ENCODE measurements around the gene CDR2.

CDR2 gene

GRCh38 chr16:22297871-22298733 lies 76.3 kb downstream of the CDR2 start (continued):
- TF ChIP-seq ZNF664 (tag by site-specific recombination; IDR thresholded peaks at IDR 0.05) (no peak), ZNF610 (tag by site-specific recombination; IDR thresholded peaks at IDR 0.05; ENCODE audit: borderline replicate concordance) (peak; percentile 90; the same call in 1 of the 2 replicates), ZBTB8A (tag by site-specific recombination; IDR thresholded peaks at IDR 0.05) (no peak; the same call in none of the 2 replicates), ZNF274 (IDR thresholded peaks at IDR 0.05; ENCODE audit: low read length) (no peak), ZNF274 (tag by site-specific recombination; IDR thresholded peaks at IDR 0.05; ENCODE audit: borderline replicate concordance) (no peak), SCRT1 (tag by site-specific recombination; IDR thresholded peaks at IDR 0.05; ENCODE audit: borderline replicate concordance) (peak; percentile 68; the same call in 1 of the 2 replicates), ZNF514 (tag by site-specific recombination; IDR thresholded peaks at IDR 0.05) (no peak), PRDM10 (tag by site-specific recombination; IDR thresholded peaks at IDR 0.05) (peak; percentile 78), ZNF530 (tag by site-specific recombination; IDR thresholded peaks at IDR 0.05; ENCODE audit: low read depth) (no peak), ZNF292 (tag by site-specific recombination; IDR thresholded peaks at IDR 0.05; ENCODE audit: borderline replicate concordance, low read depth) (no peak), ZFP41 (tag by site-specific recombination; IDR thresholded peaks at IDR 0.05; ENCODE audit: borderline replicate concordance) (no peak), ZNF146 (tag by site-specific recombination; IDR thresholded peaks at IDR 0.05) (no peak), ZEB2 (tag by site-specific recombination; IDR thresholded peaks at IDR 0.05) (peak; percentile 92), ZBTB48 (tag by site-specific recombination; IDR thresholded peaks at IDR 0.05) (peak; percentile 71), ZNF701 (tag by site-specific recombination; IDR thresholded peaks at IDR 0.05) (no peak), TSHZ1 (tag by site-specific recombination; IDR thresholded peaks at IDR 0.05; ENCODE audit: borderline replicate concordance) (peak; percentile 40; the same call in 1 of the 2 replicates), ZFHX2 (tag by site-specific recombination; conservative IDR thresholded peaks at IDR 0.05) (no peak), ZNF626 (tag by site-specific recombination; IDR thresholded peaks at IDR 0.05) (no peak; the same call in 1 of the 2 replicates), ZNF266 (tag by site-specific recombination; IDR thresholded peaks at IDR 0.05; ENCODE audit: low read depth) (no peak), ZNF580 (tag by site-specific recombination; IDR thresholded peaks at IDR 0.05) (peak; percentile 85), WT1 (tag by site-specific recombination; IDR thresholded peaks at IDR 0.05) (peak; percentile 69; the same call in 1 of the 2 replicates), ZNF2 (tag by site-specific recombination; IDR thresholded peaks at IDR 0.05) (peak; percentile 98), ZNF518A (tag by site-specific recombination; conservative IDR thresholded peaks at IDR 0.05; ENCODE audit: low read depth) (no peak), ZNF785 (tag by site-specific recombination; IDR thresholded peaks at IDR 0.05) (0 out of 2 replicates have a peak, but pooled peaks have one; percentile 46), ZNF629 (tag by site-specific recombination; IDR thresholded peaks at IDR 0.05) (peak; percentile 99)
